HCT116 (cell line): ENCODE results near the gene RGL3. TPM values are rescaled to one million over a fixed set of nuclear protein-coding genes. Genes with fewer than 3 reads are reported as not detected.
"Not testable (repeated sequence)": the region's sequence is repeated elsewhere in the genome, so short reads cannot be mapped to it uniquely, and the experiment has no call there.

Experiments used
- ATAC-seq: fragments of 200-7000 bp; cut with Tn5 transposase; 2 replicates; pipeline ENCODE4 v1.9.1; 2020; ENCODE audit warnings: mild to moderate bottlenecking, moderate library complexity
- BruUV-seq: library from RNA; stranded (reverse); fragments of 400-500 nt; replicated peaks from 2 replicates; lab custom pipeline; 2021; lab: Mats Ljungman, UMichigan
- CTCF ChIA-PET: fragments of 300-600 bp; sonication (Branson Sonifier 250); formaldehyde crosslinking; loops from one replicate; lab custom pipeline; 2021; ENCODE audit warnings: antibody characterized with exemption; lab: Charles Lee
- POLR2A ChIA-PET: fragments of 300-600, 350-600 bp; sonication (Branson Sonifier 250); formaldehyde crosslinking; loops from one replicate; lab custom pipeline; 2021; ENCODE audit warnings: antibody characterized with exemption; lab: Charles Lee
- RAD21 ChIA-PET, 2 experiments: fragments of 300-600 bp; sonication (Branson Sonifier 250); formaldehyde crosslinking; loops; one replicate each; lab custom pipeline; 2023; ENCODE audit warnings: low total read pairs in 2 of 2; ENCODE audit not compliant: uncharacterized antibody in 2 of 2, unreplicated experiment in 2 of 2, low non-redundant PET in 1 of 2; lab: Charles Lee
- DNase-seq: peaks from one replicate; pipeline ENCODE4 v3.0.0-alpha.2; 2010; ENCODE audit warnings: low read depth, low spot score
- H2AFZ ChIP-seq: fragments of 200-600 bp; shearing (Covaris generic), sonication (generic); 2 replicates; pipeline ENCODE4 v1.6.1; 2017; ENCODE audit warnings: low read depth, mixed run types, mixed read lengths, antibody characterized with exemption, low read length; ENCODE audit not compliant: poor library complexity, severe bottlenecking
- H3K27ac ChIP-seq: 2 replicates; pipeline ENCODE4 v1.5.1; 2012; ENCODE audit warnings: low read depth, low read length
- H3K27me3 ChIP-seq: fragments of 200-600 bp; sonication (generic); 2 replicates; pipeline ENCODE4 v1.6.1; 2016; ENCODE audit warnings: mixed run types, low read length, mixed read lengths; ENCODE audit not compliant: insufficient read depth
- H3K36me3 ChIP-seq, 2 experiments: fragments of 200-500 bp in 1 of 2; fragments of 200-600 bp in 1 of 2; sonication (Bioruptor generic) in 1 of 2; sonication (generic) in 1 of 2; 2 replicates each; pipeline versions ENCODE4 v1.5.1 to v1.6.1; 2014 to 2016; ENCODE audit warnings: low read length in 2 of 2, inconsistent platforms in 1 of 2, mixed read lengths in 1 of 2, mixed run types in 1 of 2; ENCODE audit not compliant: insufficient read depth in 2 of 2, control insufficient read depth in 1 of 2
- H3K4me1 ChIP-seq, 2 experiments: fragments of 200-600 bp in 1 of 2; sonication (generic) in 1 of 2; 2 replicates each; pipeline versions ENCODE4 v1.5.1 to v1.6.1; 2012 to 2017; ENCODE audit warnings: low read length in 2 of 2, inconsistent platforms in 1 of 2, mild to moderate bottlenecking in 1 of 2, mixed read lengths in 1 of 2, mixed run types in 1 of 2, moderate library complexity in 1 of 2; ENCODE audit not compliant: insufficient read depth in 2 of 2, control insufficient read depth in 1 of 2
- H3K4me2 ChIP-seq: fragments of 200-600 bp; sonication (generic); 2 replicates; pipeline ENCODE4 v1.6.1; 2017; ENCODE audit warnings: mixed run types, low read length, mixed read lengths
- H3K4me3 ChIP-seq, 2 experiments: fragments of 200-600 bp in 1 of 2; sonication (generic) in 1 of 2; replicated peaks in 1 of 2; 2 replicates each; pipeline ENCODE4 v1.5.1; 2011 to 2016; ENCODE audit warnings: low read length in 2 of 2, control low read depth in 1 of 2, low read depth in 1 of 2, mild to moderate bottlenecking in 1 of 2, mixed read lengths in 1 of 2, mixed run types in 1 of 2
- H3K79me2 ChIP-seq: fragments of 200-600 bp; sonication (generic); 2 replicates; pipeline ENCODE4 v1.6.1; 2017; ENCODE audit warnings: mild to moderate bottlenecking, mixed run types, low read length, moderate library complexity, mixed read lengths; ENCODE audit not compliant: insufficient read depth
- H3K9ac ChIP-seq: fragments of 200-600 bp; sonication (generic); 2 replicates; pipeline ENCODE4 v1.6.1; 2016; ENCODE audit warnings: low read length, mixed read lengths
- H3K9me2 ChIP-seq: fragments of 200-600 bp; sonication (generic), shearing (Covaris generic); 2 replicates; pipeline ENCODE4 v1.6.1; 2017; ENCODE audit warnings: mixed run types, mild to moderate bottlenecking, moderate library complexity; ENCODE audit not compliant: insufficient read depth
- H3K9me3 ChIP-seq, 2 experiments: fragments of 200-500 bp in 1 of 2; fragments of 200-600 bp in 1 of 2; sonication (Bioruptor generic) in 1 of 2; sonication (generic) in 1 of 2; 2 replicates each; pipeline ENCODE4 v1.6.1; 2014 to 2017; ENCODE audit warnings: low read length in 2 of 2, mixed read lengths in 2 of 2, inconsistent platforms in 1 of 2, low read depth in 1 of 2, mild to moderate bottlenecking in 1 of 2, mixed run types in 1 of 2, moderate library complexity in 1 of 2; ENCODE audit not compliant: control insufficient read depth in 1 of 2, insufficient read depth in 1 of 2
- H4K20me1 ChIP-seq: fragments of 200-600 bp; sonication (generic), shearing (Covaris generic); 2 replicates; pipeline ENCODE4 v1.6.1; 2017; ENCODE audit warnings: mixed run types, mild to moderate bottlenecking, moderate library complexity; ENCODE audit not compliant: insufficient read depth
- ATF3 ChIP-seq: IDR thresholded peaks from 2 replicates; pipeline ENCODE4 v1.6.1; 2012
- CBX3 ChIP-seq: IDR thresholded peaks from 2 replicates; pipeline ENCODE4 v1.6.1; 2012; ENCODE audit warnings: low read depth
- intact Hi-C: fragments of 100-400 bp; cut with micrococcal nuclease; formaldehyde crosslinking; loops from 2 replicates; pipeline ENCODE4 v1.10.0; 2022
- total RNA-seq: library from RNA; stranded (reverse); gene quantifications from one replicate; pipeline ENCODE4 v1.2.1, GENCODE V29; 2021; ENCODE audit not compliant: unreplicated experiment
- TF ChIP-seq, protein P1 (sequence below): IDR thresholded peaks from 2 replicates; pipeline ENCODE4 v1.6.1; 2011; ENCODE audit warnings: mild to moderate bottlenecking, low read length, moderate library complexity; ENCODE audit not compliant: insufficient replicate concordance; ENCODE audit errors: extremely low read depth

RGL3 gene
- total RNA-seq, 1 experiment from 2014 or later = 99.2 TPM

DNA sequence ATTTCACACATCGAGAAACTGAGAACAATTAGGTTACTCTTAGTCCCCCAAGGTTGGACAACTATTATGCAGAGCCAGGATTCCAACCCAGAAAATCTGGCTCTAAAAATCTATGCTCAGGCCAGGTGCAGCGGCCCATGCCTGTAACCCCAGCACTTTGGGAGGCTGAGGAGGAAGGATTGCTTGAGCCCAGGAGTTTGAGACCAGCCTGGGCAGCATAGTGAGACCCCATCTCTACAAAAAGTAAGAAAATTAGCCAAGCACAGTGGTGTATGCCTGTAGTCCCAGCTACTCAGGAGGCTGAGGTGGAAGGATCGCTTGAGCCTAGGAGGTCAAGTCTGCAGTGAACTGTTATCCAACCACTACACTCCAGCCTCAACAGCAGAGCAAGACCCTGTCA lies 14.4 kb upstream of the RGL3 start:
- intact Hi-C loops, DNase-seq, CTCF ChIA-PET, H3K4me2 ChIP-seq, H3K9me2 ChIP-seq, H3K27ac ChIP-seq, H3K9me3 ChIP-seq, H3K4me3 ChIP-seq, BruUV-seq, POLR2A ChIA-PET, H2AFZ ChIP-seq, ATAC-seq, H3K9ac ChIP-seq, H4K20me1 ChIP-seq, H3K27me3 ChIP-seq, RAD21 ChIA-PET: not testable (repeated sequence)
- peaks cover 9 to 16% of the 10 kb centered on the region in 2 experiments; a peak in 3 of 4 replicates for H3K36me3 ChIP-seq
- peaks cover 30% of the 10 kb centered on the region for H3K79me2 ChIP-seq
- peaks cover 11 to 17% of the 10 kb centered on the region in 2 experiments for H3K4me1 ChIP-seq

GRCh38 chr19:11426656-11427055 lies 7.5 kb upstream of the RGL3 start:
- Histone ChIP-seq H3K36me3 (no peaks in the 10 kb centered on the region), H3K9me2 (no peaks in the 10 kb centered on the region), H3K9ac (no peak overlapping the region), H3K27me3 (no peaks in the 10 kb centered on the region), H3K9me3 (no peaks in the 10 kb centered on the region), H3K27ac (no peak overlapping the region; the same call in 1 of the 2 replicates), H3K4me1 (peaks cover 0 to 4% of the 10 kb centered on the region in 2 experiments; a peak in 2 of 4 replicates), H3K79me2 (no peaks in the 10 kb centered on the region), H2AFZ (no peak overlapping the region), H3K4me2 (no peak overlapping the region), H3K4me3 (no peak overlapping the region), H4K20me1 (no peaks in the 10 kb centered on the region)
- no peak for ATAC-seq
- BruUV-seq = no TSS peak
- no peak for DNase-seq
- intact Hi-C loops = no loop called here
- TF ChIP-seq ATF3 = no peak
- no peak for TF ChIP-seq CBX3
- TF ChIP-seq, protein P1, sequence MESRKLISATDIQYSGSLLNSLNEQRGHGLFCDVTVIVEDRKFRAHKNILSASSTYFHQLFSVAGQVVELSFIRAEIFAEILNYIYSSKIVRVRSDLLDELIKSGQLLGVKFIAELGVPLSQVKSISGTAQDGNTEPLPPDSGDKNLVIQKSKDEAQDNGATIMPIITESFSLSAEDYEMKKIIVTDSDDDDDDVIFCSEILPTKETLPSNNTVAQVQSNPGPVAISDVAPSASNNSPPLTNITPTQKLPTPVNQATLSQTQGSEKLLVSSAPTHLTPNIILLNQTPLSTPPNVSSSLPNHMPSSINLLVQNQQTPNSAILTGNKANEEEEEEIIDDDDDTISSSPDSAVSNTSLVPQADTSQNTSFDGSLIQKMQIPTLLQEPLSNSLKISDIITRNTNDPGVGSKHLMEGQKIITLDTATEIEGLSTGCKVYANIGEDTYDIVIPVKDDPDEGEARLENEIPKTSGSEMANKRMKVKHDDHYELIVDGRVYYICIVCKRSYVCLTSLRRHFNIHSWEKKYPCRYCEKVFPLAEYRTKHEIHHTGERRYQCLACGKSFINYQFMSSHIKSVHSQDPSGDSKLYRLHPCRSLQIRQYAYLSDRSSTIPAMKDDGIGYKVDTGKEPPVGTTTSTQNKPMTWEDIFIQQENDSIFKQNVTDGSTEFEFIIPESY = no peak
- ChIA-PET POLR2A (no interaction called here), RAD21 (no interaction called here), CTCF (no interaction called here)
